Measurements from ENCODE around the gene PLXNB2.

DNA sequence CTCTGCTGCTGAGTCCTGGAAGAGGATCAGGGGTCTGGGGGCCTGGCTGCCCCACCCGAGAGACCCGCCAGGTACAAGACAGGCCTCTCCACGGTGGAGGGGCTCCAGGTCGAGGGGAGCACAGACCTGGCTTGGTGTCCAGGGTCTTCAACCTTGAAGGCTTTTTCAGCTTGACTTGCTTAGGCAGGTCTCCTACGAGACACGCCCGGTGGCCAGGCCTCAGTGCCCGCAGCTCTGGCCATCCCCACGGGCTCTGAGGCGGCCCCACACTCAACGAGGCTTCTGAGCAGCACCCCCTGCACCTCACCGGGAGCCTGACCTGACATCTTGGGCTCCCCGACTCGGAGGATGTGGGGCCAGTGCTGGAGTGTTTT is 6.6 kb upstream of the PLXNB2 start:
- TF ChIP-seq, protein P1, sequence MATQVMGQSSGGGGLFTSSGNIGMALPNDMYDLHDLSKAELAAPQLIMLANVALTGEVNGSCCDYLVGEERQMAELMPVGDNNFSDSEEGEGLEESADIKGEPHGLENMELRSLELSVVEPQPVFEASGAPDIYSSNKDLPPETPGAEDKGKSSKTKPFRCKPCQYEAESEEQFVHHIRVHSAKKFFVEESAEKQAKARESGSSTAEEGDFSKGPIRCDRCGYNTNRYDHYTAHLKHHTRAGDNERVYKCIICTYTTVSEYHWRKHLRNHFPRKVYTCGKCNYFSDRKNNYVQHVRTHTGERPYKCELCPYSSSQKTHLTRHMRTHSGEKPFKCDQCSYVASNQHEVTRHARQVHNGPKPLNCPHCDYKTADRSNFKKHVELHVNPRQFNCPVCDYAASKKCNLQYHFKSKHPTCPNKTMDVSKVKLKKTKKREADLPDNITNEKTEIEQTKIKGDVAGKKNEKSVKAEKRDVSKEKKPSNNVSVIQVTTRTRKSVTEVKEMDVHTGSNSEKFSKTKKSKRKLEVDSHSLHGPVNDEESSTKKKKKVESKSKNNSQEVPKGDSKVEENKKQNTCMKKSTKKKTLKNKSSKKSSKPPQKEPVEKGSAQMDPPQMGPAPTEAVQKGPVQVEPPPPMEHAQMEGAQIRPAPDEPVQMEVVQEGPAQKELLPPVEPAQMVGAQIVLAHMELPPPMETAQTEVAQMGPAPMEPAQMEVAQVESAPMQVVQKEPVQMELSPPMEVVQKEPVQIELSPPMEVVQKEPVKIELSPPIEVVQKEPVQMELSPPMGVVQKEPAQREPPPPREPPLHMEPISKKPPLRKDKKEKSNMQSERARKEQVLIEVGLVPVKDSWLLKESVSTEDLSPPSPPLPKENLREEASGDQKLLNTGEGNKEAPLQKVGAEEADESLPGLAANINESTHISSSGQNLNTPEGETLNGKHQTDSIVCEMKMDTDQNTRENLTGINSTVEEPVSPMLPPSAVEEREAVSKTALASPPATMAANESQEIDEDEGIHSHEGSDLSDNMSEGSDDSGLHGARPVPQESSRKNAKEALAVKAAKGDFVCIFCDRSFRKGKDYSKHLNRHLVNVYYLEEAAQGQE (IDR thresholded peaks at IDR 0.05; ENCODE audit: low read depth, low read length) = no peak
- TF ChIP-seq, protein P2, sequence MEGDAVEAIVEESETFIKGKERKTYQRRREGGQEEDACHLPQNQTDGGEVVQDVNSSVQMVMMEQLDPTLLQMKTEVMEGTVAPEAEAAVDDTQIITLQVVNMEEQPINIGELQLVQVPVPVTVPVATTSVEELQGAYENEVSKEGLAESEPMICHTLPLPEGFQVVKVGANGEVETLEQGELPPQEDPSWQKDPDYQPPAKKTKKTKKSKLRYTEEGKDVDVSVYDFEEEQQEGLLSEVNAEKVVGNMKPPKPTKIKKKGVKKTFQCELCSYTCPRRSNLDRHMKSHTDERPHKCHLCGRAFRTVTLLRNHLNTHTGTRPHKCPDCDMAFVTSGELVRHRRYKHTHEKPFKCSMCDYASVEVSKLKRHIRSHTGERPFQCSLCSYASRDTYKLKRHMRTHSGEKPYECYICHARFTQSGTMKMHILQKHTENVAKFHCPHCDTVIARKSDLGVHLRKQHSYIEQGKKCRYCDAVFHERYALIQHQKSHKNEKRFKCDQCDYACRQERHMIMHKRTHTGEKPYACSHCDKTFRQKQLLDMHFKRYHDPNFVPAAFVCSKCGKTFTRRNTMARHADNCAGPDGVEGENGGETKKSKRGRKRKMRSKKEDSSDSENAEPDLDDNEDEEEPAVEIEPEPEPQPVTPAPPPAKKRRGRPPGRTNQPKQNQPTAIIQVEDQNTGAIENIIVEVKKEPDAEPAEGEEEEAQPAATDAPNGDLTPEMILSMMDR (IDR thresholded peaks at IDR 0.05) = no peak
- no peak for TF ChIP-seq SMC3 (IDR thresholded peaks at IDR 0.05; ENCODE audit: low read depth, low read length)

Data from SK-N-SH (cell line).